C1 segment of cervical spinal cord (tissue), 14 donors: ENCODE data around the gene OR51G2.

ENCODE experiments used
- DNase-seq, 14 donors: peaks; one replicate each; lab custom pipeline; 2025; lab: John Stamatoyannopoulos, UW

OR51G2 gene

GRCh38 chr11:4863876-4864275 lies 55.3 kb downstream of the OR51G2 start:
- no peak for DNase-seq
